ENCODE measurements around the gene MFSD12. TPM values are rescaled to one million over a fixed set of nuclear protein-coding genes. Genes with fewer than 3 reads are reported as not detected.

Gene MFSD12
- total RNA-seq, 1 donor from 2014 or later = 181 TPM

GRCh38 chr19:3516675-3517207, 40.6 kb downstream of the MFSD12 start:
- Histone ChIP-seq H3K27me3 (ENCODE audit: insufficient read depth, low read length) (no peaks in the 10 kb centered on the region), H3K4me1 (ENCODE audit: insufficient read depth, low read length) (peaks cover 12% of the 10 kb centered on the region), H4K20me1 (ENCODE audit: insufficient read depth, low read length) (peaks cover 98% of the 10 kb centered on the region), H3K79me2 (ENCODE audit: insufficient read depth, low read length) (peaks cover 100% of the 10 kb centered on the region), H3K27ac (ENCODE audit: low read depth, low read length) (no peak overlapping the region), H2AFZ (ENCODE audit: low read depth, low read length) (no peak overlapping the region), H3K36me3 (ENCODE audit: insufficient read depth, low read length) (peaks cover 2% of the 10 kb centered on the region), H3K9me3 (ENCODE audit: insufficient read depth, low read depth, low read length) (no peaks in the 10 kb centered on the region), H3K9ac (ENCODE audit: low read length) (no peak overlapping the region), H3K4me2 (ENCODE audit: low read length) (no peak overlapping the region), H3K4me3 (ENCODE audit: insufficient read depth, low read depth, low read length) (no peak overlapping the region)
- DNase-seq (ENCODE audit: low read depth) (no peak), FAIRE-seq (no peak)
- H3K9me3 Mint-ChIP-seq (ENCODE audit: unreplicated experiment) = no peaks in the 10 kb centered on the region
- no peak overlapping the region for H3K4me3 Mint-ChIP-seq (ENCODE audit: unreplicated experiment)
- H3K36me3 Mint-ChIP-seq (ENCODE audit: low read depth, unreplicated experiment) = peaks cover 5% of the 10 kb centered on the region
- no peak overlapping the region for H3K27ac Mint-ChIP-seq (ENCODE audit: unreplicated experiment)
- no peaks in the 10 kb centered on the region for H3K27me3 Mint-ChIP-seq (ENCODE audit: low read depth, unreplicated experiment)
- peaks cover 16% of the 10 kb centered on the region for H3K4me1 Mint-ChIP-seq (ENCODE audit: low read depth, unreplicated experiment)
- TF ChIP-seq EZH2 (IDR thresholded peaks at IDR 0.05; ENCODE audit: insufficient read depth, low read length) (no peak), CTCF (IDR thresholded peaks at IDR 0.05; ENCODE audit: insufficient read depth, low read depth, low read length) (no peak)

DNA sequence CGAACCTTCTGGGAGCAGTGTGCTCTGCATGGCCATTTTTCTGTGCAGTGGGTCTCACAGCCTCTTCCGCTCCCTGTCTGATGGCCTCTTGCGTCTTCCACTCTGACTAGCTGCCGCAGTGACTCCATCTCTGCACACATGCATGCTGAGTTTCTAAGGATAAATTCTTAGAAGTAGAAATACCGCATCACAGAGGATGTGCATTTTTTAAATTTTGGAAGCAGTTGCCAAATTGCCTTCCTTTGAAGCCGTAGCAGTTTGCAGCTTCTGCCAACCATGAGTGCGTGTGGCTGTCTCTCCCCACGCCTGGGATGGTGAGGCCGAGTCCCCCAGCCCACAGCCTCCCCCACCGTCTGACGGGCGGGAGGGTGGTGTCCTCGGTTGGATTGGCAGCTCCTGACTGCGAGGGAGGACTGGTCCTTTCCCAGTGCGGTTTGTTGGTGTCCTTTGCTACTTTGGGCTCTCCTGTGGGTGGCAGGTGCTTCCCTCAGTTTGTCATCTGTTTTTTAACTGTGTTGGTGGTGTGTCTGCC, 41.4 kb downstream of the MFSD12 start:
- peaks cover 100% of the 10 kb centered on the region for H3K79me2 ChIP-seq (ENCODE audit: insufficient read depth, low read length)
- no peaks in the 10 kb centered on the region for H3K27me3 ChIP-seq (ENCODE audit: insufficient read depth, low read length)
- no peaks in the 10 kb centered on the region for H3K9me3 ChIP-seq (ENCODE audit: insufficient read depth, low read depth, low read length)
- no peak overlapping the region for H3K4me2 ChIP-seq (ENCODE audit: low read length)
- H3K4me1 ChIP-seq (ENCODE audit: insufficient read depth, low read length) = peaks cover 12% of the 10 kb centered on the region
- H4K20me1 ChIP-seq (ENCODE audit: insufficient read depth, low read length) = peaks cover 100% of the 10 kb centered on the region
- H3K4me3 ChIP-seq (ENCODE audit: insufficient read depth, low read depth, low read length) = no peak overlapping the region
- H3K27ac ChIP-seq (ENCODE audit: low read depth, low read length) = no peak overlapping the region
- no peaks in the 10 kb centered on the region for H3K9me3 Mint-ChIP-seq (ENCODE audit: unreplicated experiment)
- H2AFZ ChIP-seq (ENCODE audit: low read depth, low read length) = no peak overlapping the region
- H3K27ac Mint-ChIP-seq (ENCODE audit: unreplicated experiment) = no peak overlapping the region
- peaks cover 3% of the 10 kb centered on the region for H3K36me3 Mint-ChIP-seq (ENCODE audit: low read depth, unreplicated experiment)
- TF ChIP-seq EZH2 (IDR thresholded peaks at IDR 0.05; ENCODE audit: insufficient read depth, low read length) = no peak
- no peak for TF ChIP-seq CTCF (IDR thresholded peaks at IDR 0.05; ENCODE audit: insufficient read depth, low read depth, low read length)
- DNase-seq (ENCODE audit: low read depth) (peak; percentile 54), FAIRE-seq (no peak)
- no peak overlapping the region for H3K9ac ChIP-seq (ENCODE audit: low read length)
- peaks cover under 1% of the 10 kb centered on the region for H3K36me3 ChIP-seq (ENCODE audit: insufficient read depth, low read length)
- no peak overlapping the region for H3K4me3 Mint-ChIP-seq (ENCODE audit: unreplicated experiment)
- no peaks in the 10 kb centered on the region for H3K27me3 Mint-ChIP-seq (ENCODE audit: low read depth, unreplicated experiment)
- peaks cover 13% of the 10 kb centered on the region for H3K4me1 Mint-ChIP-seq (ENCODE audit: low read depth, unreplicated experiment)

DNA sequence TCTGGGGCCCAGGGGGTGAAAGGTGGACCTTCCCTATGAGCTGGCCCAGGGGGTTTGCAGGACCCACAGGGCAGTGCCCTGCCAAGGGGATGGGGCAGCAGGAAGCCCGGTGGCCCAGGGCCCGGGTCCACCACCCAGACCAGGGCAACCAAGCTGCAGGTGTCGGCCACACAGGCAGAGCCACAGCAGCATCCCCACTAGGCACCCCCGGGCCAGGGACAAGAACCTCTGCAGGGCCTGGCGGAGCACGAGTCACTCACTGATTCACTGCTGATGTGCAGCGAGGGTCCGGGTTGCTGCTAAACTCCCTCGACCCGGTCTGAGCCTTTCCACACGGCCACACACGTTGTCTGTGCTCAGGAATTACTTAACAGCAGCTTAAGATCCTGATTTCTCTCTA, 42.5 kb downstream of the MFSD12 start:
- Mint-ChIP-seq H3K27me3 (ENCODE audit: low read depth, unreplicated experiment) (no peaks in the 10 kb centered on the region), H3K27ac (ENCODE audit: unreplicated experiment) (no peak overlapping the region), H3K4me3 (ENCODE audit: unreplicated experiment) (no peak overlapping the region), H3K36me3 (ENCODE audit: low read depth, unreplicated experiment) (peaks cover 1% of the 10 kb centered on the region), H3K4me1 (ENCODE audit: low read depth, unreplicated experiment) (peaks cover 20% of the 10 kb centered on the region), H3K9me3 (ENCODE audit: unreplicated experiment) (no peaks in the 10 kb centered on the region)
- H3K4me2 ChIP-seq (ENCODE audit: low read length) = no peak overlapping the region
- peaks cover 18% of the 10 kb centered on the region for H3K4me1 ChIP-seq (ENCODE audit: insufficient read depth, low read length)
- no peaks in the 10 kb centered on the region for H3K27me3 ChIP-seq (ENCODE audit: insufficient read depth, low read length)
- TF ChIP-seq EZH2 (IDR thresholded peaks at IDR 0.05; ENCODE audit: insufficient read depth, low read length) (no peak), CTCF (IDR thresholded peaks at IDR 0.05; ENCODE audit: insufficient read depth, low read depth, low read length) (no peak)
- no peak overlapping the region for H3K4me3 ChIP-seq (ENCODE audit: insufficient read depth, low read depth, low read length)
- H3K9ac ChIP-seq (ENCODE audit: low read length) = peak overlapping the region; percentile 27
- H3K9me3 ChIP-seq (ENCODE audit: insufficient read depth, low read depth, low read length) = no peaks in the 10 kb centered on the region
- H4K20me1 ChIP-seq (ENCODE audit: insufficient read depth, low read length) = peaks cover 100% of the 10 kb centered on the region
- FAIRE-seq (no peak), DNase-seq (ENCODE audit: low read depth) (no peak)
- H3K27ac ChIP-seq (ENCODE audit: low read depth, low read length) = no peak overlapping the region
- peaks cover 100% of the 10 kb centered on the region for H3K79me2 ChIP-seq (ENCODE audit: insufficient read depth, low read length)
- no peak overlapping the region for H2AFZ ChIP-seq (ENCODE audit: low read depth, low read length)
- H3K36me3 ChIP-seq (ENCODE audit: insufficient read depth, low read length) = no peaks in the 10 kb centered on the region

Data from astrocyte (in vitro differentiated cells and primary cell).